Activated B cell treated with CpG ODN at 0.5 μM for 24 hours (primary cell): Measurements from ENCODE around the gene LGALS12. TPM values are rescaled to one million over a fixed set of nuclear protein-coding genes. Genes with fewer than 3 reads are reported as not detected.

ENCODE experiments used
- ATAC-seq: fragments of 200-7000 bp; cut with Tn5 transposase; one replicate; pipeline ENCODE4 v1.10.0; 2021; ENCODE audit warnings: low read depth, mild to moderate bottlenecking, moderate library complexity
- CTCF ChIA-PET: fragments of 350-600 bp; sonication (Branson Sonifier 250); formaldehyde crosslinking; loops from one replicate; lab custom pipeline; 2021; ENCODE audit warnings: antibody characterized with exemption; lab: Charles Lee
- POLR2A ChIA-PET: fragments of 350-600 bp; sonication (Branson Sonifier 250); formaldehyde crosslinking; loops from one replicate; lab custom pipeline; 2021; ENCODE audit warnings: antibody characterized with exemption; lab: Charles Lee
- DNase-seq: peaks from one replicate; pipeline ENCODE4 v3.0.0; 2022
- H3K27ac Mint-ChIP-seq: one replicate; pipeline ENCODE4 v1.8.0; 2020; ENCODE audit warnings: mixed read lengths
- H3K27me3 Mint-ChIP-seq: one replicate; pipeline ENCODE4 v1.8.0; 2021; ENCODE audit warnings: mixed read lengths
- H3K36me3 Mint-ChIP-seq: one replicate; pipeline ENCODE4 v1.8.0; 2021; ENCODE audit warnings: low read depth, mixed read lengths
- H3K4me1 Mint-ChIP-seq: one replicate; pipeline ENCODE4 v1.8.0; 2021; ENCODE audit warnings: mixed read lengths
- H3K4me3 Mint-ChIP-seq: one replicate; pipeline ENCODE4 v1.8.0; 2020; ENCODE audit warnings: mild to moderate bottlenecking, mixed read lengths
- H3K9me3 Mint-ChIP-seq: one replicate; pipeline ENCODE4 v1.8.0; 2020; ENCODE audit warnings: mixed read lengths
- CTCF ChIP-seq: fragments of 200-600 bp; IDR thresholded peaks from one replicate; pipeline ENCODE4 v1.8.0; 2022; ENCODE audit warnings: antibody characterized with exemption, mild to moderate bottlenecking
- intact Hi-C: fragments of 100-400 bp; cut with micrococcal nuclease; formaldehyde crosslinking; loops from one replicate; pipeline ENCODE4 v1.15.1; 2024
- total RNA-seq: library from RNA; stranded (reverse); gene quantifications from 2 replicates; pipeline ENCODE4 v1.2.3, GENCODE V29; 2022

The LGALS12 gene
- total RNA-seq, 1 donor from 2014 or later: not detected

- CTCF ChIA-PET: no interaction called here
- Mint-ChIP-seq H3K4me3 (no peak overlapping the region), H3K4me1 (no peaks in the 10 kb centered on the region), H3K9me3 (peaks cover 16% of the 10 kb centered on the region), H3K27me3 (peaks cover 14% of the 10 kb centered on the region), H3K27ac (no peak overlapping the region), H3K36me3 (peaks cover 3% of the 10 kb centered on the region)
- intact Hi-C loops: loop anchor here (10.0 kb wide), 1 partner anchor 472 kb away; no protein-coding TSS in a partner anchor
- TF ChIP-seq CTCF: no peak
- POLR2A ChIA-PET: no interaction called here
- ATAC-seq (no peak), DNase-seq (no peak)
Observed at GRCh38 chr11:63472372-63472771, 33.5 kb upstream of the LGALS12 start.

GRCh38 chr11:63476618-63477017 lies 29.3 kb upstream of the LGALS12 start:
- CTCF ChIA-PET: no interaction called here
- POLR2A ChIA-PET: no interaction called here
- intact Hi-C loops: loop anchor here (5.0 to 10.0 kb wide), 2 partner anchors 468 to 671 kb away; no protein-coding TSS in a partner anchor
- Mint-ChIP-seq H3K27me3 (peaks cover 19% of the 10 kb centered on the region), H3K27ac (no peak overlapping the region), H3K36me3 (peaks cover 3% of the 10 kb centered on the region), H3K9me3 (peaks cover 8% of the 10 kb centered on the region), H3K4me3 (no peak overlapping the region), H3K4me1 (no peaks in the 10 kb centered on the region)
- TF ChIP-seq CTCF: no peak
- ATAC-seq (no peak), DNase-seq (no peak)

GRCh38 chr11:63478896-63479295 lies 27.0 kb upstream of the LGALS12 start:
- POLR2A ChIA-PET: interaction anchor here (1.2 kb wide), 1 partner anchor 157 kb away, joined by 4 read pairs; no protein-coding TSS in a partner anchor

GRCh38 chr11:63480039-63480438 lies 25.8 kb upstream of the LGALS12 start:
- no peak for TF ChIP-seq CTCF
- H3K36me3 Mint-ChIP-seq: peaks cover 5% of the 10 kb centered on the region
- ChIA-PET POLR2A (interaction anchor here (1.2 kb wide), 1 partner anchor 156 kb away, joined by 4 read pairs; no protein-coding TSS in a partner anchor), CTCF (interaction anchor here (0.9 to 4.7 kb wide), 10 partner anchors 12 to 462 kb away, joined by 3 to 148 read pairs (median 4); partner anchors contain the start of gene PLAAT4)
- no peak overlapping the region for H3K27ac Mint-ChIP-seq
- DNase-seq: no peak
- intact Hi-C loops: loop anchor here (10.0 kb wide), 1 partner anchor 75 kb away; no protein-coding TSS in a partner anchor
- ATAC-seq: no peak
- H3K4me1 Mint-ChIP-seq: no peaks in the 10 kb centered on the region
- no peak overlapping the region for H3K4me3 Mint-ChIP-seq
- H3K9me3 Mint-ChIP-seq: peaks cover 14% of the 10 kb centered on the region
- H3K27me3 Mint-ChIP-seq: peaks cover 43% of the 10 kb centered on the region

More at GRCh38 chr11:63478896-63479295, 27.0 kb upstream of the LGALS12 start:
- Mint-ChIP-seq H3K36me3 (peaks cover 3% of the 10 kb centered on the region), H3K4me1 (no peaks in the 10 kb centered on the region), H3K27ac (no peak overlapping the region), H3K4me3 (no peak overlapping the region), H3K9me3 (peaks cover 5% of the 10 kb centered on the region), H3K27me3 (peaks cover 33% of the 10 kb centered on the region)
- peak; percentile 32 for TF ChIP-seq CTCF
- CTCF ChIA-PET: interaction anchor here (0.6 to 4.7 kb wide), 16 partner anchors 11 to 467 kb away, joined by 3 to 148 read pairs (median 4); partner anchors contain the start of genes PLAAT4 and PLAAT5
- intact Hi-C loops: loop anchor here (1.0 to 10.0 kb wide), 4 partner anchors 157 to 668 kb away; no protein-coding TSS in a partner anchor
- ATAC-seq: peak; percentile 31
- no peak for DNase-seq

- peaks cover 8% of the 10 kb centered on the region for H3K36me3 Mint-ChIP-seq
- no peak overlapping the region for H3K27ac Mint-ChIP-seq
- CTCF ChIA-PET: no interaction called here
- H3K4me1 Mint-ChIP-seq: peaks cover 1% of the 10 kb centered on the region
- peaks cover 47% of the 10 kb centered on the region for H3K27me3 Mint-ChIP-seq
- TF ChIP-seq CTCF: no peak
- intact Hi-C loops: loop anchor here (10.0 kb wide), 1 partner anchor 69 kb away; no protein-coding TSS in a partner anchor
- ATAC-seq (no peak), DNase-seq (no peak)
- peaks cover 17% of the 10 kb centered on the region for H3K9me3 Mint-ChIP-seq
- POLR2A ChIA-PET: no interaction called here
- H3K4me3 Mint-ChIP-seq: no peak overlapping the region
Observed at GRCh38 chr11:63485777-63486176, 20.1 kb upstream of the LGALS12 start.
